Left forelimb (tissue), 1 donor: ENCODE results near the gene PUM2.

Experiments
- DNase-seq: peaks from one replicate; pipeline ENCODE4 v3.0.0-alpha.2; 2018; ENCODE audit warnings: low spot score

Gene PUM2

GRCh38 chr2:20346565-20347381 lies 3.9 kb downstream of the PUM2 start:
- no peak for DNase-seq

DNA sequence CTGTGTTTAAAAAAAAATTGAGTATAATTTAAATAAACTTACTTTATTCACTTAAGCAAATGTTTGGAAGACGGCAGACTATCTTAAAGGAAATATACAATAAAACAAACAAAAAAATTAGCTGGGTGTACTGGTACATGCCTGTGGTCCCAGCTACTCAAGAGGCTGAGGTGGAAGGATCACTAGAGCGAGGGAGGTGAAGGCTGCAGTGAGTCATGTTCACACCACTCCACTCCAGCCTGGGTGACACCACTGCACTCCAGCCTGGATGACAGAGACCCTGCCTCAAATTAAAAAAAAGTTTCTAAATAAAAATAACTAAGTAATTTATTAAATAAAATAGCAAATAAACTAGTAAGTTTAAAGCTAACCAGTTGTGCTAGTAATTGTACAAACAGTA lies 7.5 kb downstream of the PUM2 start:
- no peak for DNase-seq

DNA sequence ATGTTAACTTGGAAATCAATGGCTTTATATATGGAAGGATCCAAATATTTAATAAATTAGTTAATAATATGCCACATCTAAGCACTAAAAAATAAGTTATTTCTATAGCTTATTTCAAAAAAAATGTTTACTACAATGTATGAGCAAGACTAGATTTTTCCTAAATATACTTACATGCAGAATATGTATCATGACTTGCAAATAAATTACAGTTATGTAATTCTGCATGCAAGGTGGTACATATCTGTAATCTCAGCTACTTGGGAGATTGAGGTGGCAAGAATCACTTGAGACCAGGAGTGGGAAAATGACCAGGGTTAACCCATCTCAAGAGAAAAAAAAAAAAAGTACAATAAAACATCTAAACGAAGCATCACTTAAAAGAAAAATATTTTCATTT lies 11.6 kb downstream of the PUM2 start:
- DNase-seq = no peak

GRCh38 chr2:20334605-20335203 lies 15.9 kb downstream of the PUM2 start:
- DNase-seq = no peak

DNA sequence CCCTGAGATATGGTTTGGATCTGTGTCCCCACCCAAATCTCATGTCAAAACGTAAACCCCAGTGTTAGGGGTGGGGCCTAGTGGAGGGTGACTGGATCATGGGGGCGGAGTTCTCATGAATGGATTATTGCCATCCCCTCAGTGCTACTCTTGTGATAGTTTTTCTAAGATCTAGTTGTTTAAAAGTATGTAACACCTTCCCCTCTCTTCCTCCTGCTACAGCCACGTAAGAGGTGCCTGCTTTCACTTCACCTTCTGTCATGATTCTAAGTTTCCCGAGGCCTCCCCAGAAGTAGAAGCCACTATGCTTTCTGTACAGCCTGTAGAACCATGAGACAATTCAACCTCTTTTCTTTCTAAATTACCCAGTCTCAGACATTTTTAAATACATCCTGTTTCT lies 16.9 kb downstream of the PUM2 start:
- DNase-seq = no peak

DNA sequence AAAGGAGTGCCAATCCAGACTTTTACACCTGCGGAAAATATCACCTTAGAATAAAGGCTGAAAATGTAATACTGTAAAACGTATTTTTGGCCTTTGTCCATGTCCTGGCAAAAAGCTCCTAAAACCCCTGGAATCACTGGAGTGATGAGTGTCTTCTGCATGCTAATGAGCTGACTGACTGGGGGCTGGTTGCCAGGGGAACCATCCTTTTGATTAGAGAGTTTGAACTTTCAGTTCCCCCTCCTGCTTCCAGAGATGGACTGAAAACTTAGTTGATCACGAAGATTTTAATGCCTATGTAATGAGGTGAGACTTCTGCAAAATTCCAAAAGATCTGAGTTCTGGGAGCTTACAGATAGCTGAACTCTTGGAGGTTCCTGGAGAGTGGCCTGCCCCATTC lies 20.5 kb downstream of the PUM2 start:
- no peak for DNase-seq

- no peak for DNase-seq
Measured at GRCh38 chr2:20327370-20327769, 23.3 kb downstream of the PUM2 start.

GRCh38 chr2:20326163-20326780 lies 24.4 kb downstream of the PUM2 start:
- no peak for DNase-seq

GRCh38 chr2:20322527-20323300 lies 27.9 kb downstream of the PUM2 start:
- DNase-seq = no peak

GRCh38 chr2:20317690-20318089 lies 33.0 kb downstream of the PUM2 start:
- no peak for DNase-seq

- no peak for DNase-seq
Measured at GRCh38 chr2:20317197-20317596, 33.4 kb downstream of the PUM2 start.

GRCh38 chr2:20314562-20315501 lies 35.8 kb downstream of the PUM2 start:
- DNase-seq = no peak

DNA sequence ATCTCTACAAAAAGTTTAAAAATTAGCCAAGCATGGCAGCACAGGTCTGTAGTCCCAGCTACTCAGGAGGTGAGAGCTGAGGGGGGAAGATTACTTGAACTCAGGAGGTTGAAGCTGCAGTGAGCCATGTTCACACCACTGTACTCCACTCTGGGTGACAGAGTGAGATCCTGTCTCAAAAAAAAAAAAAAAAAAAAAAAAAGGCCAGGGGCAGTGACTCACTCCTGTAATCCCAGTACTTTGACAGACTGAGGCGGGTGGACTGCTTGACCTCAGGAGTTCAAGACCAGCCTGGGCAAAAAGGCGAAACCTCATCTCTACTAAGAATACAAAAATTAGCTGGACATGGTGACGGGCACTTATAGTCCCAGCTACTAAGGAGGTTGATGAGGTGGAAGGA lies 37.0 kb downstream of the PUM2 start:
- DNase-seq = no peak

GRCh38 chr2:20309001-20309400 lies 41.6 kb downstream of the PUM2 start:
- no peak for DNase-seq

- DNase-seq = no peak
Measured at GRCh38 chr2:20307311-20307710, 43.3 kb downstream of the PUM2 start.

GRCh38 chr2:20304411-20304810 lies 46.2 kb downstream of the PUM2 start:
- DNase-seq = no peak

- DNase-seq = no peak
Measured at GRCh38 chr2:20303966-20304365, 46.7 kb downstream of the PUM2 start.

DNA sequence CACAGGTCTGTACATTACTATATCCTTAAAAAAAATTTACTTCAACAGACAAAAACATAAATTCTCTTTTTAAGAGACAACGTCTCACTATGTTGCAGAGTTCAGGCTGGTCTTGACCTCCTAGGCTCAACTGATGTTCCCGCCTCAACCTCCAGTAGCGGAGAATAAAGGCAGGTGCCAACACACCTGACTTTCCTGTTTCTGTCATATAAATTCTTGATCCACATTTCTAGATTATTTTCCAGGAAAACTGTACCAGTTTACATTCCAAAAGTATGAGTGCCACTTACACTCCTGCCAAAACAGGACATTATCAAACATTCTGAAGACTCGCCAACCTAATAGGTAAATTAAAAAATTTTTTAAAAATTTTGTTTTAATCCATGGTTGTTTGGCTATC lies 48.6 kb downstream of the PUM2 start:
- DNase-seq = no peak

DNA sequence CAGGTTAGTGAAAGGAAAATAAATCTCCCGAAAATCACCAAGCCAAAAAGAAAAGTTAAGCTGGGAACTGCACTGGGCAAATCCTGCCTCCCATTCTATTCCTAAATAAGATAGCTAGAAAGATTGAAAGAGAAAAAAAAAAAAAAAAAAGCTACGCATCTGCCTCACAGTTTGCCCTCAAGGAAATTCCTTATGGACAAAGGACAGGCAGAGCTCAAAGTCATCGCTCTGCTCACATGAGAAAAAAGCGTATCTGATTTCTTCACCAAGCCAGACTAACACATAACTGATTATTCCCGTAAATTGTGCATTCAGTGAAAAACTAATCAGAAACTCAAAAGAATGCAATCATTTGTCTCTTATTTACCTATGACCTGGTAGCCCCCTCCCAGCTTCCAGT lies 50.0 kb downstream of the PUM2 start:
- no peak for DNase-seq

GRCh38 chr2:20299113-20299512 lies 51.5 kb downstream of the PUM2 start:
- no peak for DNase-seq

GRCh38 chr2:20294231-20294630 lies 56.4 kb downstream of the PUM2 start:
- DNase-seq = no peak

DNA sequence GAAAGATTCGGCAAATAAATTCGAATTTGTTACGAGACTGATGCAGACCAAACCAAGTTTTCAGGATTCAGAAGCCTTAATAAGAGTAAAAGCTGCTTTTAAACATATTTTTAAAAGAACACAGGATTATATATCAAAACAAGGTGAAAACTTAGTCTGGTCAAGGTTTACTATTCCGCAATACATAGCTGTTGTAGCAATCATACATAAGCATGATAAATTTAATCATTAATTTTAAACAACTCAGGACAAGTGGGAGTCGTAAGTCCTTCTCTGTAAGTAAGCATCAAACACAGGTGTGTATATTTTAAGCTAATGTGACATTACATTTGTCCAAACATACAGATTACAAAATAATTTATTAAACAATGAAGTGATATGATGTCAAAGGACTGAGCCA lies 57.7 kb downstream of the PUM2 start:
- no peak for DNase-seq
